Body of pancreas (tissue), 4 donors: ENCODE data around the gene RBP2.

Experiments
- CTCF ChIP-seq, 7 experiments: fragments of 450-650 bp in 4 of 7; fragments of 200-600 bp in 3 of 7; sonication (generic) in 3 of 7; IDR thresholded peaks; one replicate each; pipeline ENCODE4 v1.5.1; 2016 to 2019; ENCODE audit warnings: antibody characterized with exemption in 7 of 7
- POLR2A ChIP-seq, 3 donors: fragments of 450-650 bp; IDR thresholded peaks; one replicate each; pipeline ENCODE4 v1.6.1; 2016; ENCODE audit warnings: antibody characterized with exemption in 3 of 3, mild to moderate bottlenecking in 2 of 3

GRCh38 chr3:139499536-139499935 is 23.2 kb upstream of the RBP2 start:
- TF ChIP-seq CTCF (IDR thresholded peaks at IDR 0.05) (no peak), POLR2A (IDR thresholded peaks at IDR 0.05) (no peak)
